Gastrocnemius medialis (tissue), 4 donors: ENCODE results near the gene MTFR1L. TPM values are rescaled to one million over a fixed set of nuclear protein-coding genes. Genes with fewer than 3 reads are reported as not detected.

Experiments
- ATAC-seq, 2 donors: fragments of 150-250 bp; one replicate each; pipeline ENCODE4 v1.9.1; 2016
- DNase-seq, 2 donors: peaks; one replicate each; pipeline ENCODE4 v3.0.0-alpha.2; 2019
- H3K27ac ChIP-seq, 4 donors: fragments of 200-600 bp; sonication (generic); 1 replicate in 1 of 4; 2 replicates in 3 of 4; pipeline ENCODE4 v1.5.1; 2016 to 2018; ENCODE audit warnings: mild to moderate bottlenecking in 2 of 4, moderate library complexity in 1 of 4
- H3K27me3 ChIP-seq, 3 donors: fragments of 200-600 bp; sonication (generic) in 2 of 3; 1 replicate in 1 of 3; 2 replicates in 2 of 3; pipeline versions ENCODE4 v1.5.1 to v1.6.0; 2016 to 2019; ENCODE audit warnings: mild to moderate bottlenecking in 1 of 3, moderate library complexity in 1 of 3
- H3K36me3 ChIP-seq, 2 donors: fragments of 200-600 bp; sonication (generic) in 1 of 2; one replicate each; pipeline ENCODE4 v1.5.1; 2017 to 2018
- H3K4me1 ChIP-seq, 2 donors: fragments of 200-600 bp; sonication (generic) in 1 of 2; one replicate each; pipeline ENCODE4 v1.5.1; 2016 to 2017; ENCODE audit warnings: mild to moderate bottlenecking in 2 of 2
- H3K4me3 ChIP-seq, 4 donors: fragments of 200-600 bp; sonication (generic) in 3 of 4; 1 replicate in 1 of 4; 2 replicates in 3 of 4; pipeline ENCODE4 v1.5.1; 2016 to 2019; ENCODE audit warnings: mild to moderate bottlenecking in 2 of 4
- H3K9me3 ChIP-seq, 3 donors: fragments of 200-600 bp; sonication (generic) in 2 of 3; 1 replicate in 1 of 3; 2 replicates in 2 of 3; pipeline ENCODE4 v1.5.1; 2016 to 2019
- POLR2A ChIP-seq, 2 donors: fragments of 450-650 bp; IDR thresholded peaks; one replicate each; pipeline ENCODE4 v1.6.1; 2017; ENCODE audit warnings: antibody characterized with exemption in 2 of 2, mild to moderate bottlenecking in 2 of 2, moderate library complexity in 2 of 2
- in situ Hi-C, 4 donors: fragments of 200-750 bp; cut with MboI; loops; one replicate each; pipeline versions ENCODE4 v1.15.0 to v1.8.0; 2017; ENCODE audit warnings: low sequenced_read_pairs in 4 of 4
- intact Hi-C: fragments of 100-400 bp; cut with DNase I; formaldehyde crosslinking; loops from one replicate; pipeline ENCODE4 v1.15.1; 2023; ENCODE audit warnings: low total_unique reads
- total RNA-seq, 4 donors: library from RNA; depleted of rRNA; stranded (reverse); fragments of >200 nt; gene quantifications; one replicate each; pipeline versions ENCODE4 v1.1.0 to v1.2.3, GENCODE V29; 2016
- TF ChIP-seq, protein P1 (sequence below), 5 experiments: fragments of 450-650 bp in 3 of 5; fragments of 200-600 bp in 2 of 5; sonication (generic) in 2 of 5; IDR thresholded peaks in 4 of 5; conservative IDR thresholded peaks in 1 of 5; 1 replicate in 4 of 5; 2 replicates in 1 of 5; pipeline ENCODE4 v1.5.1; 2016 to 2019; ENCODE audit warnings: antibody characterized with exemption in 5 of 5, mild to moderate bottlenecking in 3 of 5, moderate library complexity in 3 of 5

MTFR1L gene
- total RNA-seq, 4 donors from 2014 or later = 123 to 186 (median 170) TPM

DNA sequence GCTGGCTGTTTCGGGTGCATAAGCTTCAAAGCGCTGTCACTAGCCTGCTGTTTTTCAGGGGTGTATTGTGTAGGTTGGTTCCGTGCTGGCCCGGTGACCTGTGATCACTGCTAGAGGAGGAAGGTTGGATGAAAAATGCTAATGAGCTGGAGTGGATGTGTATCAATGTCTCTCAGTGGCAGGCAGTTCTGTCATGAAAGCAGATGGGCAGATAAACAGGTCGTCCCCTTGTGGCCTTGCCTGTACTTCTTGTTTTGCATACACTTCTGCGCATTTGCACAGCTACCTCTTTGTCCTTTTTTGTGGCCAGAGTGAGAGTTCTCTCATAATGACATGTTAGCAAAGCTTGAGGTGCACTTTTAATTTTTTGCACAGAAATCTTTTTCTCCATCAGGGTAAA, 16.8 kb upstream of the MTFR1L start:
- H3K27me3 ChIP-seq = no peaks in the 10 kb centered on the region
- H3K9me3 ChIP-seq = no peaks in the 10 kb centered on the region
- H3K4me3 ChIP-seq = no peak overlapping the region
- no peak for ATAC-seq
- H3K4me1 ChIP-seq = peaks cover 61 to 66% of the 10 kb centered on the region in 2 donors
- in situ Hi-C loops = loop anchor here in 1 of 4 donors (5.0 to 10.0 kb wide), 2 partner anchors 58 to 191 kb away; no protein-coding TSS in a partner anchor
- DNase-seq = no peak
- intact Hi-C loops = loop anchor here (5.0 to 10.0 kb wide), 3 partner anchors 261 to 568 kb away; partner anchors contain the start of genes LDLRAP1, MACO1 and SYF2
- peak overlapping the region; percentile 79 to 85 (median 82) for H3K27ac ChIP-seq
- H3K36me3 ChIP-seq = no peaks in the 10 kb centered on the region
- TF ChIP-seq POLR2A (IDR thresholded peaks at IDR 0.05) = no peak
- TF ChIP-seq, protein P1, sequence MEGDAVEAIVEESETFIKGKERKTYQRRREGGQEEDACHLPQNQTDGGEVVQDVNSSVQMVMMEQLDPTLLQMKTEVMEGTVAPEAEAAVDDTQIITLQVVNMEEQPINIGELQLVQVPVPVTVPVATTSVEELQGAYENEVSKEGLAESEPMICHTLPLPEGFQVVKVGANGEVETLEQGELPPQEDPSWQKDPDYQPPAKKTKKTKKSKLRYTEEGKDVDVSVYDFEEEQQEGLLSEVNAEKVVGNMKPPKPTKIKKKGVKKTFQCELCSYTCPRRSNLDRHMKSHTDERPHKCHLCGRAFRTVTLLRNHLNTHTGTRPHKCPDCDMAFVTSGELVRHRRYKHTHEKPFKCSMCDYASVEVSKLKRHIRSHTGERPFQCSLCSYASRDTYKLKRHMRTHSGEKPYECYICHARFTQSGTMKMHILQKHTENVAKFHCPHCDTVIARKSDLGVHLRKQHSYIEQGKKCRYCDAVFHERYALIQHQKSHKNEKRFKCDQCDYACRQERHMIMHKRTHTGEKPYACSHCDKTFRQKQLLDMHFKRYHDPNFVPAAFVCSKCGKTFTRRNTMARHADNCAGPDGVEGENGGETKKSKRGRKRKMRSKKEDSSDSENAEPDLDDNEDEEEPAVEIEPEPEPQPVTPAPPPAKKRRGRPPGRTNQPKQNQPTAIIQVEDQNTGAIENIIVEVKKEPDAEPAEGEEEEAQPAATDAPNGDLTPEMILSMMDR (IDR thresholded peaks at IDR 0.05 in 4 of 5, conservative IDR thresholded peaks at IDR 0.05 in 1 of 5) = no peak

DNA sequence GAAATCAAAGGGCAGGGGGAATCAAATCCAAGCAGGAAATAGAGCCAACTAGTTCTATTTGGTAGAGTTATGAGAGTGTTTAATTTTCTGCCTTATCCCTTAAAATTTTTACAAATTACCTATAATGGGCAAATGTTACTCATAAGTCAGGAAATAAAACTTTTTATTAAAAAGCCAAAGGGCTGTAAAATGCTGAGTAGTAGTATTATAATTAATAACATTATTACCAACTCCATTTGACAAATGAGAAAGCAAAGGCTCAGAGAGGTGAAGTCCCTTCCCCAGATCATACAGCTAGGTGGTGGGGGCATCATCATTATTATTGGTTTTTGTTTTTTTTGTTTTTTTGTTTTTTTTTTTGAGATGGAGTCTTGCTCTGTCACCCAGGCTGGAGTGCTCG, 16.4 kb upstream of the MTFR1L start:
- TF ChIP-seq POLR2A (IDR thresholded peaks at IDR 0.05) = no peak
- TF ChIP-seq, protein P1 (IDR thresholded peaks at IDR 0.05 in 4 of 5, conservative IDR thresholded peaks at IDR 0.05 in 1 of 5) = no peak
- no peaks in the 10 kb centered on the region for H3K27me3 ChIP-seq
- H3K36me3 ChIP-seq = peaks cover 0 to under 1% of the 10 kb centered on the region in 2 donors
- no peak overlapping the region for H3K4me3 ChIP-seq
- intact Hi-C loops = loop anchor here (5.0 to 10.0 kb wide), 3 partner anchors 261 to 569 kb away; partner anchors contain the start of genes LDLRAP1, MACO1 and SYF2
- H3K9me3 ChIP-seq = no peaks in the 10 kb centered on the region
- peaks cover 58 to 66% of the 10 kb centered on the region in 2 donors for H3K4me1 ChIP-seq
- ATAC-seq = no peak
- DNase-seq = no peak
- in situ Hi-C loops = loop anchor here in 1 of 4 donors (5.0 to 10.0 kb wide), 2 partner anchors 59 to 191 kb away; no protein-coding TSS in a partner anchor
- peak overlapping the region; percentile 79 to 85 (median 82) for H3K27ac ChIP-seq

DNA sequence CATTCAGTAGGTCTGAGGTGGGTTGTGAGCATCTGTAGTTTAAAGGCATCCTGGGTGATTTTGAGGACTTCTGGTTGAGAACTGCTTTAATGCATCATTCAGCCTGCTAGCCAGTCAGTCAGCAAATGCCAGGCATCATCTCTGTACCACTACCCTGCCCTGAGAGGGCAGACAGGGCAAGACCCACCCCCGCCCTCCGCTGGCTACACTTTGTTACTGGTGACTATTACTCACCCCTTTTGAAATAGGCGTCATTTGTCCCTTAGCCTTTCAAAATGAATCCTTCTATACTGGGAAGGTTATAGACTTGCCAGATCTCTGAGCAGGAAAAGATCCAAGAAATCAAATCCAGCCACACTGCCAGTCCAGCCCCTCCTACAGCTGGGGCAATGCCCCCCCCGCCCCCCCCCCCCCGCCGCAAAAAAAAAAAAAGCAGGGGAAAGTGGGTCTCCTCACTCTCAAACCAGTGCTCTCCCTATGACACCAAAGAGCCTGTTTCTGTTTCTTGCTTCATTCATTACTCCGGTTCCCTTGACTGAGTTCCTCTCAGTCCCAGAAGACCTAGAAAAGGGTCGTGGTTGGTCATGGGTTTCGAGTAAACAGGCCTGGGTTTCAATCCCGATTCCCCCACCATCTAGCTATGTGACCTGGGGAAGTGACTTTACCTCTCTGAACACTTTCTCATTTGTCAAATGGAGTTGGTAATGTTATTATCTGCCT, 15.3 kb upstream of the MTFR1L start:
- peak; percentile 27 to 70 for DNase-seq
- H3K4me1 ChIP-seq = peaks cover 58 to 61% of the 10 kb centered on the region in 2 donors
- H3K4me3 ChIP-seq = no peak overlapping the region
- peak; percentile 64 to 69 for ATAC-seq
- no peaks in the 10 kb centered on the region for H3K27me3 ChIP-seq
- in situ Hi-C loops = loop anchor here in 1 of 4 donors (5.0 to 10.0 kb wide), 2 partner anchors 60 to 192 kb away; no protein-coding TSS in a partner anchor
- no peak for TF ChIP-seq POLR2A (IDR thresholded peaks at IDR 0.05)
- TF ChIP-seq, protein P1 (IDR thresholded peaks at IDR 0.05 in 4 of 5, conservative IDR thresholded peaks at IDR 0.05 in 1 of 5) = no peak
- H3K9me3 ChIP-seq = no peaks in the 10 kb centered on the region
- intact Hi-C loops = loop anchor here (2.0 to 10.0 kb wide), 4 partner anchors 188 to 570 kb away; partner anchors contain the start of genes LDLRAP1, MACO1, MAN1C1 and SYF2
- H3K27ac ChIP-seq = peak overlapping the region; percentile 79 to 85 (median 82)
- peaks cover 0 to 10% of the 10 kb centered on the region in 2 donors for H3K36me3 ChIP-seq

- no peaks in the 10 kb centered on the region for H3K9me3 ChIP-seq
- peaks cover 58% of the 10 kb centered on the region in 2 donors for H3K4me1 ChIP-seq
- in situ Hi-C loops = loop anchor here in 1 of 4 donors (5.0 to 10.0 kb wide), 2 partner anchors 60 to 193 kb away; no protein-coding TSS in a partner anchor
- no peak for DNase-seq
- intact Hi-C loops = loop anchor here (2.0 to 10.0 kb wide), 4 partner anchors 188 to 570 kb away; partner anchors contain the start of genes LDLRAP1, MACO1, MAN1C1 and SYF2
- no peak overlapping the region for H3K4me3 ChIP-seq
- peak overlapping the region; percentile 79 to 85 (median 82) for H3K27ac ChIP-seq
- no peak for TF ChIP-seq POLR2A (IDR thresholded peaks at IDR 0.05)
- TF ChIP-seq, protein P1 (IDR thresholded peaks at IDR 0.05 in 4 of 5, conservative IDR thresholded peaks at IDR 0.05 in 1 of 5) = no peak
- peaks cover 0 to 18% of the 10 kb centered on the region in 2 donors for H3K36me3 ChIP-seq
- ATAC-seq = no peak
- H3K27me3 ChIP-seq = no peaks in the 10 kb centered on the region
Measured at GRCh38 chr1:25804964-25805862, 14.5 kb upstream of the MTFR1L start.
